ENCODE measurements around the gene SLC8A3.

DNA sequence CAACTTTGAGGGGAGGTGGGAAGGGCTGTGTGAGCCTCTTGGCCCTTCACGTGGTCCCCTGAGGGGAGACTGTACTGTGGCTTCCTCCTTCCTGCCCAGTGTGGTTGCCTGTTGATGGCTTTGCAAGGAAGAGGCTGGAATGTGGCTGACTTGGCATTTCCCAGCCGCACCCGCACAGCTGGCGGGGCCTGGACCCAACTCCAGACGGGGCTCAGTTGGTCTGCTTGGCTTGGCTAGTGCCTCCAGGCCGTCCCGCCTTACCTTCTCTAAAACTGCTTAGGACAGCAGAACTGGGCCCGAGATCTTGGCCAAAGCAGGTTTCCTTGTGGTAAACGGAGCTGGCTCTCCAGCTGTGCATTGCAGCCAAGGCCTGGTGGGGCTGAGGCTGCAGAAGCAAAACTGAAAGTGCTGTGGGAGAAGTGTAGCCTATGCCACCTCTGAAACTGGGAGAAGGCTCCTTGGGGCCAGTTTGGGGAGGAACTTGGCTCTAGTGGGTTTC is 170.0 kb downstream of the SLC8A3 start:
- TF ChIP-seq GABPA (IDR thresholded peaks at IDR 0.05; ENCODE audit: low read depth) (no peak), RCOR1 (IDR thresholded peaks at IDR 0.05; ENCODE audit: low read length) (no peak), NFIC (IDR thresholded peaks at IDR 0.05; ENCODE audit: borderline replicate concordance) (no peak), MEF2A (IDR thresholded peaks at IDR 0.05; ENCODE audit: borderline replicate concordance, low read depth) (no peak), RAD21 (IDR thresholded peaks at IDR 0.05; ENCODE audit: low read length) (no peak)
- TF ChIP-seq, protein P1, sequence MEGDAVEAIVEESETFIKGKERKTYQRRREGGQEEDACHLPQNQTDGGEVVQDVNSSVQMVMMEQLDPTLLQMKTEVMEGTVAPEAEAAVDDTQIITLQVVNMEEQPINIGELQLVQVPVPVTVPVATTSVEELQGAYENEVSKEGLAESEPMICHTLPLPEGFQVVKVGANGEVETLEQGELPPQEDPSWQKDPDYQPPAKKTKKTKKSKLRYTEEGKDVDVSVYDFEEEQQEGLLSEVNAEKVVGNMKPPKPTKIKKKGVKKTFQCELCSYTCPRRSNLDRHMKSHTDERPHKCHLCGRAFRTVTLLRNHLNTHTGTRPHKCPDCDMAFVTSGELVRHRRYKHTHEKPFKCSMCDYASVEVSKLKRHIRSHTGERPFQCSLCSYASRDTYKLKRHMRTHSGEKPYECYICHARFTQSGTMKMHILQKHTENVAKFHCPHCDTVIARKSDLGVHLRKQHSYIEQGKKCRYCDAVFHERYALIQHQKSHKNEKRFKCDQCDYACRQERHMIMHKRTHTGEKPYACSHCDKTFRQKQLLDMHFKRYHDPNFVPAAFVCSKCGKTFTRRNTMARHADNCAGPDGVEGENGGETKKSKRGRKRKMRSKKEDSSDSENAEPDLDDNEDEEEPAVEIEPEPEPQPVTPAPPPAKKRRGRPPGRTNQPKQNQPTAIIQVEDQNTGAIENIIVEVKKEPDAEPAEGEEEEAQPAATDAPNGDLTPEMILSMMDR (IDR thresholded peaks at IDR 0.05): no peak
- TF ChIP-seq, protein P2, sequence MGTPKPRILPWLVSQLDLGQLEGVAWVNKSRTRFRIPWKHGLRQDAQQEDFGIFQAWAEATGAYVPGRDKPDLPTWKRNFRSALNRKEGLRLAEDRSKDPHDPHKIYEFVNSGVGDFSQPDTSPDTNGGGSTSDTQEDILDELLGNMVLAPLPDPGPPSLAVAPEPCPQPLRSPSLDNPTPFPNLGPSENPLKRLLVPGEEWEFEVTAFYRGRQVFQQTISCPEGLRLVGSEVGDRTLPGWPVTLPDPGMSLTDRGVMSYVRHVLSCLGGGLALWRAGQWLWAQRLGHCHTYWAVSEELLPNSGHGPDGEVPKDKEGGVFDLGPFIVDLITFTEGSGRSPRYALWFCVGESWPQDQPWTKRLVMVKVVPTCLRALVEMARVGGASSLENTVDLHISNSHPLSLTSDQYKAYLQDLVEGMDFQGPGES (IDR thresholded peaks at IDR 0.05; ENCODE audit: low read depth, low read length): no peak
- TF ChIP-seq, protein P3, sequence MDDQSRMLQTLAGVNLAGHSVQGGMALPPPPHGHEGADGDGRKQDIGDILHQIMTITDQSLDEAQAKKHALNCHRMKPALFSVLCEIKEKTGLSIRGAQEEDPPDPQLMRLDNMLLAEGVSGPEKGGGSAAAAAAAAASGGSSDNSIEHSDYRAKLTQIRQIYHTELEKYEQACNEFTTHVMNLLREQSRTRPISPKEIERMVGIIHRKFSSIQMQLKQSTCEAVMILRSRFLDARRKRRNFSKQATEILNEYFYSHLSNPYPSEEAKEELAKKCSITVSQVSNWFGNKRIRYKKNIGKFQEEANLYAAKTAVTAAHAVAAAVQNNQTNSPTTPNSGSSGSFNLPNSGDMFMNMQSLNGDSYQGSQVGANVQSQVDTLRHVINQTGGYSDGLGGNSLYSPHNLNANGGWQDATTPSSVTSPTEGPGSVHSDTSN (IDR thresholded peaks at IDR 0.05): no peak

All from SK-N-SH (cell line).